Osteoblast (primary cell): ENCODE measurements around the gene VEGFA. TPM values are rescaled to one million over a fixed set of nuclear protein-coding genes. Genes with fewer than 3 reads are reported as not detected.
A peak's percentile ranks its signal among the peaks of the same experiment; 100 is the strongest.

Experiments used
- DNase-seq: peaks from one replicate; pipeline ENCODE4 v3.0.0; 2011; ENCODE audit warnings: low spot score, mixed read lengths; ENCODE audit not compliant: insufficient read length; ENCODE audit errors: missing footprints
- H2AFZ ChIP-seq: 2 replicates; pipeline ENCODE4 v1.6.0; 2011; ENCODE audit warnings: mild to moderate bottlenecking, low read length
- H3K27ac ChIP-seq: 2 replicates; pipeline ENCODE4 v1.5.1; 2011; ENCODE audit warnings: mild to moderate bottlenecking, low read depth, low read length, moderate library complexity
- H3K27me3 ChIP-seq: 2 replicates; pipeline ENCODE4 v1.6.0; 2012; ENCODE audit warnings: mild to moderate bottlenecking, control low read depth, inconsistent platforms, low read length, moderate library complexity; ENCODE audit not compliant: insufficient read depth
- H3K36me3 ChIP-seq: 2 replicates; pipeline ENCODE4 v1.5.1; 2011; ENCODE audit warnings: mild to moderate bottlenecking, low read length, control low read depth, moderate library complexity; ENCODE audit not compliant: insufficient read depth
- H3K4me1 ChIP-seq: 2 replicates; pipeline ENCODE4 v1.5.1; 2011; ENCODE audit warnings: mild to moderate bottlenecking, low read length, control low read depth, moderate library complexity; ENCODE audit not compliant: insufficient read depth
- H3K4me2 ChIP-seq: 2 replicates; pipeline ENCODE4 v1.6.0; 2011; ENCODE audit warnings: mild to moderate bottlenecking, low read length; ENCODE audit not compliant: insufficient read depth
- H3K4me3 ChIP-seq: fragments of 200-600 bp; sonication (generic); 3 replicates; pipeline ENCODE4 v1.5.1; 2012; ENCODE audit warnings: mild to moderate bottlenecking, low read length, inconsistent platforms; ENCODE audit not compliant: insufficient read depth
- H3K79me2 ChIP-seq: 2 replicates; pipeline ENCODE4 v1.6.0; 2012; ENCODE audit warnings: mild to moderate bottlenecking, low read length, control low read depth, inconsistent platforms; ENCODE audit not compliant: insufficient read depth
- H3K9me3 ChIP-seq: 2 replicates; pipeline ENCODE4 v1.5.1; 2011; ENCODE audit warnings: low read depth, low read length, control low read depth
- H4K20me1 ChIP-seq: 2 replicates; pipeline ENCODE4 v1.6.0; 2012; ENCODE audit warnings: mild to moderate bottlenecking, low read length, control low read depth; ENCODE audit not compliant: insufficient read depth
- total RNA-seq: library from RNA; depleted of rRNA; stranded (reverse); fragments of >200 nt; gene quantifications from 2 replicates; pipeline ENCODE4 v1.2.3, GENCODE V29; 2012
- TF ChIP-seq, protein P1 (sequence below): IDR thresholded peaks from 2 replicates; pipeline ENCODE4 v1.5.1; 2011; ENCODE audit warnings: mild to moderate bottlenecking, low read depth, low read length, moderate library complexity; ENCODE audit errors: extremely low read depth

The VEGFA gene
- total RNA-seq, 1 donor, result 193 TPM

DNA sequence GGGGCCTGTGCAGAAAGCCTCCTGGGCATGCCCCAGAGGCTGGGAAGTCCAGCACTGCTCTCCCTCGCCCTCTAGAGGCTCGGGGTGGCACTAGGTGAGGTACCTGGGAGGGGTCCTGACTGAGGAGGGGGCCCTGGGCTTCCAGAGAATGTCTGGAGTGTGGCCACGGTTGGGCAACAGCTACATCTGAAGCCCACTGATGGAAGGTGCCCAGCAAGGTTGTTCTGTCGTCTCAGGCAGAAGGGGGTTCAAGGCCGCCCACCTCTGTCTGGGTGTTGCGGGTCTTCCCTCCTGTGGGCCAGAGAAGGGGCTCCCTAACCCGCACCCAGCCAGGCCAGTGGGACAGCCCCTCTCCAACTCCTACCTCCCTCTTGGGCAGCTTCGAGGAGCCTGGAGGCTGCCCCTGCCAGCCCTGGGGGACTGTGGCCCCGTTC is 11.4 kb upstream of the VEGFA start:
- H3K27me3 ChIP-seq, result peaks cover 6% of the 10 kb centered on the region
- peaks cover 12% of the 10 kb centered on the region for H3K4me1 ChIP-seq
- DNase-seq, result peak; percentile 60
- H3K27ac ChIP-seq, result no peak overlapping the region
- TF ChIP-seq, protein P1, sequence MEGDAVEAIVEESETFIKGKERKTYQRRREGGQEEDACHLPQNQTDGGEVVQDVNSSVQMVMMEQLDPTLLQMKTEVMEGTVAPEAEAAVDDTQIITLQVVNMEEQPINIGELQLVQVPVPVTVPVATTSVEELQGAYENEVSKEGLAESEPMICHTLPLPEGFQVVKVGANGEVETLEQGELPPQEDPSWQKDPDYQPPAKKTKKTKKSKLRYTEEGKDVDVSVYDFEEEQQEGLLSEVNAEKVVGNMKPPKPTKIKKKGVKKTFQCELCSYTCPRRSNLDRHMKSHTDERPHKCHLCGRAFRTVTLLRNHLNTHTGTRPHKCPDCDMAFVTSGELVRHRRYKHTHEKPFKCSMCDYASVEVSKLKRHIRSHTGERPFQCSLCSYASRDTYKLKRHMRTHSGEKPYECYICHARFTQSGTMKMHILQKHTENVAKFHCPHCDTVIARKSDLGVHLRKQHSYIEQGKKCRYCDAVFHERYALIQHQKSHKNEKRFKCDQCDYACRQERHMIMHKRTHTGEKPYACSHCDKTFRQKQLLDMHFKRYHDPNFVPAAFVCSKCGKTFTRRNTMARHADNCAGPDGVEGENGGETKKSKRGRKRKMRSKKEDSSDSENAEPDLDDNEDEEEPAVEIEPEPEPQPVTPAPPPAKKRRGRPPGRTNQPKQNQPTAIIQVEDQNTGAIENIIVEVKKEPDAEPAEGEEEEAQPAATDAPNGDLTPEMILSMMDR, result peak; percentile 56
- H2AFZ ChIP-seq, result no peak overlapping the region
- no peaks in the 10 kb centered on the region for H3K36me3 ChIP-seq
- H3K4me2 ChIP-seq, result no peak overlapping the region
- H3K4me3 ChIP-seq, result no peak overlapping the region
- no peaks in the 10 kb centered on the region for H3K79me2 ChIP-seq
- H3K9me3 ChIP-seq, result no peaks in the 10 kb centered on the region
- H4K20me1 ChIP-seq, result no peaks in the 10 kb centered on the region

DNA sequence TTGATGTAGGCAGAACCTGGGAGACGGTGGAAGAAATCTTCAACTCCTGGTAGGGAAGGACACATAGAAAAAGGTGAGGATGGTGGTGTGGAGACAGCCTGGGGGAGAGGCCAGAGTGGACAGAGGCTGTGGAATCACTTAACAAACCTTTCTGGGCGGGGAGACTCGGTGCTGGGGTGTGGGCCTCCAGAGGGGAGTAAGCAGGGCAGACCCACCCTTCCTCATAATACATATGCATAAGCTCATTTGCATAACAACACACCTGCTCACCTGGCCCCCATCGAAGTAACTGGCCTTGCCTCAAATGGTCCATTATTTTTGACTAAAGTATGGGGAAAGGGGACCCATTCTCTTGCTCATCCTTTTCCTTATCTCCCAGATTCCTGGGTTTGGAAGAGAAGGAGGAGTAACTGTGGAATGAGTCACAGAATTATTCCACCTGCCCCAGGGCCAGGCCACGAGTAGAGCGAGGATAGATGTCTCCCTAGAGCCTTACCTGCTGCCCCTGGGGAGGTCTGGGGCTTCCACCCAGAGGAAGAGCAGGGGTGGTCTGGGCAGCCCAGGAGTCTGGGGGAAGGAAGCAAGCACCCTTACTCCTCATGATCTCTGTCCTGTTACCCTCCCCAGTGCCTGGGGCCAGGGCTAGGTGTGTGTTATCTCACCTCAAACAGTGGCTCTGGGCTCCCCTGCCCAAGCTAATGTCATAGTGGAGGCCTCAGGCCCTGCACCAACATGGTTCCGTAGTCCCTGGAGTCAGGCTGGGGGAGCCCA is 10.7 kb upstream of the VEGFA start:
- H3K4me3 ChIP-seq, result no peak overlapping the region
- peaks cover 12% of the 10 kb centered on the region for H3K4me1 ChIP-seq
- no peaks in the 10 kb centered on the region for H3K36me3 ChIP-seq
- no peaks in the 10 kb centered on the region for H4K20me1 ChIP-seq
- H2AFZ ChIP-seq, result no peak overlapping the region
- H3K9me3 ChIP-seq, result no peaks in the 10 kb centered on the region
- H3K79me2 ChIP-seq, result no peaks in the 10 kb centered on the region
- peaks cover 6% of the 10 kb centered on the region for H3K27me3 ChIP-seq
- no peak overlapping the region for H3K27ac ChIP-seq
- peak; percentile 62 for DNase-seq
- no peak overlapping the region for H3K4me2 ChIP-seq
- TF ChIP-seq, protein P1, result no peak

DNA sequence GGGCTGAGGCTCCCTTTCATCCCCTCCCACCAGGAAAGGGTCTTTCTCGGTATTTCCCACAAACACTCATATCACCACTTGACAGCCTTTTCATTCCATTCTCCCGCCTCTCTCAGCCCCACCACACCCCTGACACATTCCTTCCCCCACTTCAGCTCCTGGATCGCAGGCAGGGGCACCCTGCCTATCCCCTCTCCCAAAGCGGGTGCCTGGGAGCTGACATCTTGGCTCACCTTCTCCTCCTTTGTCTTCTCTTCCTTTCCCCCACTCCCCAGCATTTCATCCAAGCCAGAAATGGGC is 10.2 kb upstream of the VEGFA start:
- Histone ChIP-seq H3K9me3 (no peaks in the 10 kb centered on the region), H3K36me3 (no peaks in the 10 kb centered on the region), H4K20me1 (no peaks in the 10 kb centered on the region), H3K27me3 (peaks cover 6% of the 10 kb centered on the region), H3K4me3 (no peak overlapping the region), H2AFZ (no peak overlapping the region), H3K79me2 (no peaks in the 10 kb centered on the region), H3K4me1 (peaks cover 12% of the 10 kb centered on the region), H3K4me2 (no peak overlapping the region), H3K27ac (no peak overlapping the region)
- TF ChIP-seq, protein P1, result no peak
- no peak for DNase-seq

GRCh38 chr6:43760210-43761168 is 9.5 kb upstream of the VEGFA start:
- Histone ChIP-seq H2AFZ (no peak overlapping the region), H3K9me3 (no peaks in the 10 kb centered on the region), H3K27me3 (peaks cover 6% of the 10 kb centered on the region), H3K79me2 (no peaks in the 10 kb centered on the region), H3K36me3 (no peaks in the 10 kb centered on the region), H3K4me1 (peaks cover 12% of the 10 kb centered on the region), H3K4me3 (no peak overlapping the region), H4K20me1 (no peaks in the 10 kb centered on the region), H3K27ac (no peak overlapping the region), H3K4me2 (no peak overlapping the region)
- TF ChIP-seq, protein P1, result no peak
- peak; percentile 51 for DNase-seq
